ENCODE results near the gene PLXNA4.

Gene PLXNA4

DNA sequence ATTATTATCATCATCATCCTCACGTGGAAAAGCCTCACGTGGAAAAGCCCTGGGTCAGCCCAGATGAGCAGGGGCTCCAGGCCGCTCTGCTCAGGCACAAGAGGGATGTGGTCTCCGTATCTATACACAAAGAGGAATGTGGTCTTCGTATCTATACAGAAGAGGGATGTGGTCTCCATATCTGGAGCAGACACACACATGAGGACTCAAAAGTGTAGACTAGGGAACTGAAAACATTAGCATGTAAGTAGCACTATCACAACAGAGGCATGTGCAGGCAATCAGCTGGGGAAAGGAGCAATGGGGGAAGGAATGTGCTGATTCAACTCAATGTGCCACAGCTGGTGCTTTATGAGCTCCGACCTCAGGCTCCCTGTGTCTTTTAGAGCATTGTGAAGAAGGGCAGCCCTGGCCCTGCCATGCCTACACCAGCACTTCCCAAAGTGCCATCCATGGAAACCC, 86.5 kb downstream of the PLXNA4 start:
- Histone ChIP-seq H3K9me3 (ENCODE audit: insufficient read depth, low read length) (no peaks in the 10 kb centered on the region), H3K4me2 (ENCODE audit: low read depth, low read length, poor library complexity, severe bottlenecking) (no peak overlapping the region)

DNA sequence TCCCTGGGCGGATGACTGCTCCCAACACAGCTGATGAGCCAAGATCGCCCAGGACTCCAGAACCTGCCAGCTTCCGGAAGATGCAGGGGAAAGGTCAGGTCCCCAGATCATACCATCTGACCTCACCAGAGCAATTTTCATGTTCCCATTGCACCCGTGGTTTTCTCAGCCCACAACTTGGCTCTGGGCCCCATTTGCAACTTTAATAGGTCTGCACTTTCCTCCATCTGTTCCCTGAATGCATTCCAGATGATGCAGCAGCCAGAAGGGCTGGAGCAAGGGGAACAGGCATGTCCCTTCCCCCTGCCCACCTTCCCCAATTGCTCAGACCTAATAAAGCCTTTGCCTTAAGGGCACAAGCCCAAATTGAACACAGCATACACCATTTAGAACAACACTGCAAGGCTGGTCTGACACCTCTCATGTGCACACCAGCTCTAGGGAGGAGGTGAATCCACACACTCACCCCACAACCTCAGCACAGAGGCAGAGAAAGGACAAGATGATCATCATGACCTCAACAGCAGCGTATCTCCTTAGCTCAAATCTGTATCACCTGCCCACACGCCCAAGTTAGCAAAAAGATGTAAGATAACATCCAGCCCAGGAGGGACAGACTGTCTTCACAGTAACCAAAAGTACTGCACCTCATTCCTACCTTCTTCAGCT, 87.5 kb downstream of the PLXNA4 start:
- H3K9me2 ChIP-seq (replicated peaks; ENCODE audit: insufficient read depth, low read length) = no peaks in the 10 kb centered on the region
- H3K27ac ChIP-seq (ENCODE audit: low read depth, low read length) = no peak overlapping the region
- H3K9me3 ChIP-seq (ENCODE audit: insufficient read depth, low read length) = no peaks in the 10 kb centered on the region
- no peaks in the 10 kb centered on the region for H3K36me3 ChIP-seq (ENCODE audit: low read length)
- no peaks in the 10 kb centered on the region for H3F3A ChIP-seq (ENCODE audit: insufficient read depth)
- H3K27me3 ChIP-seq (ENCODE audit: low read length) = no peaks in the 10 kb centered on the region
- H3K79me2 ChIP-seq (ENCODE audit: insufficient read depth, low read length) = no peaks in the 10 kb centered on the region
- H4K20me1 ChIP-seq (ENCODE audit: low read depth, low read length) = no peaks in the 10 kb centered on the region
- no peak overlapping the region for H3K4me2 ChIP-seq (ENCODE audit: low read depth, low read length, poor library complexity, severe bottlenecking)
- H3K4me3 ChIP-seq (ENCODE audit: insufficient read depth, low read length, poor library complexity, severe bottlenecking) = no peak overlapping the region
- TF ChIP-seq EZH2phosphoT487 (conservative IDR thresholded peaks at IDR 0.05; ENCODE audit: low read length) = no peak
- TF ChIP-seq, protein P1, sequence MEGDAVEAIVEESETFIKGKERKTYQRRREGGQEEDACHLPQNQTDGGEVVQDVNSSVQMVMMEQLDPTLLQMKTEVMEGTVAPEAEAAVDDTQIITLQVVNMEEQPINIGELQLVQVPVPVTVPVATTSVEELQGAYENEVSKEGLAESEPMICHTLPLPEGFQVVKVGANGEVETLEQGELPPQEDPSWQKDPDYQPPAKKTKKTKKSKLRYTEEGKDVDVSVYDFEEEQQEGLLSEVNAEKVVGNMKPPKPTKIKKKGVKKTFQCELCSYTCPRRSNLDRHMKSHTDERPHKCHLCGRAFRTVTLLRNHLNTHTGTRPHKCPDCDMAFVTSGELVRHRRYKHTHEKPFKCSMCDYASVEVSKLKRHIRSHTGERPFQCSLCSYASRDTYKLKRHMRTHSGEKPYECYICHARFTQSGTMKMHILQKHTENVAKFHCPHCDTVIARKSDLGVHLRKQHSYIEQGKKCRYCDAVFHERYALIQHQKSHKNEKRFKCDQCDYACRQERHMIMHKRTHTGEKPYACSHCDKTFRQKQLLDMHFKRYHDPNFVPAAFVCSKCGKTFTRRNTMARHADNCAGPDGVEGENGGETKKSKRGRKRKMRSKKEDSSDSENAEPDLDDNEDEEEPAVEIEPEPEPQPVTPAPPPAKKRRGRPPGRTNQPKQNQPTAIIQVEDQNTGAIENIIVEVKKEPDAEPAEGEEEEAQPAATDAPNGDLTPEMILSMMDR (IDR thresholded peaks at IDR 0.05; ENCODE audit: insufficient read depth, low read length, poor library complexity, severe bottlenecking) = no peak
- H3K9ac ChIP-seq (ENCODE audit: low read length) = no peak overlapping the region
- H2AFZ ChIP-seq (ENCODE audit: low read depth, low read length, severe bottlenecking) = no peak overlapping the region

More for the DNA sequence above, 86.5 kb downstream of the PLXNA4 start:
- H3K27ac ChIP-seq (ENCODE audit: low read depth, low read length) = no peak overlapping the region
- H3K36me3 ChIP-seq (ENCODE audit: low read length) = no peaks in the 10 kb centered on the region
- H3K4me3 ChIP-seq (ENCODE audit: insufficient read depth, low read length, poor library complexity, severe bottlenecking) = no peak overlapping the region
- TF ChIP-seq EZH2phosphoT487 (conservative IDR thresholded peaks at IDR 0.05; ENCODE audit: low read length) = no peak
- TF ChIP-seq, protein P1 (IDR thresholded peaks at IDR 0.05; ENCODE audit: insufficient read depth, low read length, poor library complexity, severe bottlenecking) = no peak
- no peaks in the 10 kb centered on the region for H3K79me2 ChIP-seq (ENCODE audit: insufficient read depth, low read length)
- H3K9ac ChIP-seq (ENCODE audit: low read length) = no peak overlapping the region
- H4K20me1 ChIP-seq (ENCODE audit: low read depth, low read length) = no peaks in the 10 kb centered on the region
- no peaks in the 10 kb centered on the region for H3F3A ChIP-seq (ENCODE audit: insufficient read depth)
- H3K27me3 ChIP-seq (ENCODE audit: low read length) = no peaks in the 10 kb centered on the region
- no peak overlapping the region for H2AFZ ChIP-seq (ENCODE audit: low read depth, low read length, severe bottlenecking)
- no peaks in the 10 kb centered on the region for H3K9me2 ChIP-seq (replicated peaks; ENCODE audit: insufficient read depth, low read length)

DNA sequence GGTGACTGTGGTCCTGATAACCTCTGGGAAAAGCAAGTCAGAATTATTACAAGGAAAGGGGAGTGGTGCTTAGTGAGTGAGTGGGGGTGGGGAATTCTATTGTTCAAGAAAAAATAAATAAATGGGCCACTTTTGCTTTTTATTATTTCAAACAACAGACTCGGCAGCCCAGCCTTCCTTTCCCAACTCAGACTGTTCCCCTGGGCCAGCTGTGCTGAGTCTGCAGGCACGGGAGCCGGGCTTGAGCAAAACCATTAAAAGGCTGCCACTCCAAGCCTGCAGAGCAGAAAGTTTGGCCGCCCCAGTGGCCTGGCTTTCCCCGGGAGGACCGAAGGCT, 90.0 kb downstream of the PLXNA4 start:
- no peaks in the 10 kb centered on the region for H3K27me3 ChIP-seq (ENCODE audit: low read length)
- H4K20me1 ChIP-seq (ENCODE audit: low read depth, low read length) = no peaks in the 10 kb centered on the region
- H3K79me2 ChIP-seq (ENCODE audit: insufficient read depth, low read length) = no peaks in the 10 kb centered on the region
- H3K9ac ChIP-seq (ENCODE audit: low read length) = no peak overlapping the region
- no peaks in the 10 kb centered on the region for H3F3A ChIP-seq (ENCODE audit: insufficient read depth)
- no peaks in the 10 kb centered on the region for H3K9me3 ChIP-seq (ENCODE audit: insufficient read depth, low read length)
- H3K36me3 ChIP-seq (ENCODE audit: low read length) = no peaks in the 10 kb centered on the region
- TF ChIP-seq, protein P1 (IDR thresholded peaks at IDR 0.05; ENCODE audit: insufficient read depth, low read length, poor library complexity, severe bottlenecking) = no peak
- no peak for TF ChIP-seq EZH2phosphoT487 (conservative IDR thresholded peaks at IDR 0.05; ENCODE audit: low read length)
- H3K27ac ChIP-seq (ENCODE audit: low read depth, low read length) = no peak overlapping the region
- no peaks in the 10 kb centered on the region for H3K9me2 ChIP-seq (replicated peaks; ENCODE audit: insufficient read depth, low read length)
- H2AFZ ChIP-seq (ENCODE audit: low read depth, low read length, severe bottlenecking) = no peak overlapping the region
- H3K4me2 ChIP-seq (ENCODE audit: low read depth, low read length, poor library complexity, severe bottlenecking) = no peak overlapping the region
- no peak overlapping the region for H3K4me3 ChIP-seq (ENCODE audit: insufficient read depth, low read length, poor library complexity, severe bottlenecking)
